DND-41 (cell line): ENCODE data around the gene DGAT2L6.

Source experiments
- CTCF ChIP-seq: IDR thresholded peaks from 2 replicates; pipeline ENCODE4 v1.5.1; 2012; ENCODE audit warnings: borderline replicate concordance, low read length, moderate library complexity, mild to moderate bottlenecking; ENCODE audit not compliant: poor library complexity, severe bottlenecking; ENCODE audit errors: extremely low read depth
- EZH2 ChIP-seq: IDR thresholded peaks from 3 replicates; pipeline ENCODE4 v1.6.1; 2012; ENCODE audit warnings: borderline replicate concordance, low read depth, mild to moderate bottlenecking, moderate library complexity, low read length, inconsistent platforms; ENCODE audit not compliant: severe bottlenecking

- TF ChIP-seq CTCF (no peak), EZH2 (no peak)
These were observed 35.9 kb upstream of the DGAT2L6 start for GRCh38 chrX:70141373-70141772.
